OCI-LY1 (cell line): ENCODE results near the gene DTNB.

Experiments used
- EZH2 ChIP-seq: fragments of 200-600 bp; sonication (generic), shearing (Covaris generic); IDR thresholded peaks from 2 replicates; pipeline ENCODE4 v1.8.0; 2017; ENCODE audit warnings: borderline replicate concordance, mixed run types, mild to moderate bottlenecking, antibody characterized with exemption, low read length, moderate library complexity, mixed read lengths
- TF ChIP-seq, protein P1 (sequence below): fragments of 200-600 bp; sonication (generic), shearing (Covaris generic); IDR thresholded peaks from 2 replicates; pipeline ENCODE4 v1.5.1; 2017; ENCODE audit warnings: mild to moderate bottlenecking, antibody characterized with exemption, low read length, moderate library complexity, mixed read lengths

DNA sequence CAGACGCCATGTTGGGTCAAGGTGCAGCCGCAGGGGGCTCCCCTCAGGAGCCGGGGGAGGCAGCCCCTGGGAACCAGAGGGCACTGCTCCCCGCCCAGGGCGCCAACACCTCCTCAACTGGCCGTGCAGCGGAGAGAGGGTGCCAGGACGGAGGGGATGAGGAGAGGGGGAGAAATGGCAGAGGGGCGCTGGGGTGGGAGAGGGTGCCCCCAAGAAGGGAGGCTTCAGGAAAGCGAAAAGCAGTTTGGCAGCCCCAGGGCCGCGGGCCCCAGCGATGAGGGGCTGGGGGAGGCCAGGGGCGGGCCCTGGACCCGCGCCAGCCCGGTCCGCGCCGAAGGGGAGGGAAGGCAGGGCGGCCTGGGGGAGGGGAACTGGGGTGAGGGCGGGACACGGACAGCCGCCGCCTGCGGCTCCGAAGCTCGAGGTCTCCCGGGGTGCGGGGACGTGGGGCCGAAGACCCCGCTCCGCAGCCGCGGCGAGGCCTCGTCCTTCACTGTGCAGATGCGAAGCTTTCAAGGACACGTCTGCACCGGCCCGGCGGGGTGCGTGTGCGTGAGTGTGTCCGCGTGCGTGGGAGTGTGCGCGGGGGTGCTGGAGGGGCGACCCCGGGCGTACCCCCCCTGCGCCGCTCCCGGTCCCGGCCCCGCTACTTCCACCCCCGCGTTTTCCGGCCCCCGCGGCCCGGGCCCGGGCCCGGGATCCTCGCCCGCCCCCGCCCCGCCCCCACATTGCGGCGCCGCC is 333.0 kb downstream of the DTNB start:
- TF ChIP-seq, protein P1, sequence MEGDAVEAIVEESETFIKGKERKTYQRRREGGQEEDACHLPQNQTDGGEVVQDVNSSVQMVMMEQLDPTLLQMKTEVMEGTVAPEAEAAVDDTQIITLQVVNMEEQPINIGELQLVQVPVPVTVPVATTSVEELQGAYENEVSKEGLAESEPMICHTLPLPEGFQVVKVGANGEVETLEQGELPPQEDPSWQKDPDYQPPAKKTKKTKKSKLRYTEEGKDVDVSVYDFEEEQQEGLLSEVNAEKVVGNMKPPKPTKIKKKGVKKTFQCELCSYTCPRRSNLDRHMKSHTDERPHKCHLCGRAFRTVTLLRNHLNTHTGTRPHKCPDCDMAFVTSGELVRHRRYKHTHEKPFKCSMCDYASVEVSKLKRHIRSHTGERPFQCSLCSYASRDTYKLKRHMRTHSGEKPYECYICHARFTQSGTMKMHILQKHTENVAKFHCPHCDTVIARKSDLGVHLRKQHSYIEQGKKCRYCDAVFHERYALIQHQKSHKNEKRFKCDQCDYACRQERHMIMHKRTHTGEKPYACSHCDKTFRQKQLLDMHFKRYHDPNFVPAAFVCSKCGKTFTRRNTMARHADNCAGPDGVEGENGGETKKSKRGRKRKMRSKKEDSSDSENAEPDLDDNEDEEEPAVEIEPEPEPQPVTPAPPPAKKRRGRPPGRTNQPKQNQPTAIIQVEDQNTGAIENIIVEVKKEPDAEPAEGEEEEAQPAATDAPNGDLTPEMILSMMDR = no peak
- no peak for TF ChIP-seq EZH2
